ENCODE data around the gene ZNF223. TPM values are rescaled to one million over a fixed set of nuclear protein-coding genes. Genes with fewer than 3 reads are reported as not detected.

The ZNF223 gene
- total RNA-seq, 1 experiment from 2014 or later: 4.8 TPM

DNA sequence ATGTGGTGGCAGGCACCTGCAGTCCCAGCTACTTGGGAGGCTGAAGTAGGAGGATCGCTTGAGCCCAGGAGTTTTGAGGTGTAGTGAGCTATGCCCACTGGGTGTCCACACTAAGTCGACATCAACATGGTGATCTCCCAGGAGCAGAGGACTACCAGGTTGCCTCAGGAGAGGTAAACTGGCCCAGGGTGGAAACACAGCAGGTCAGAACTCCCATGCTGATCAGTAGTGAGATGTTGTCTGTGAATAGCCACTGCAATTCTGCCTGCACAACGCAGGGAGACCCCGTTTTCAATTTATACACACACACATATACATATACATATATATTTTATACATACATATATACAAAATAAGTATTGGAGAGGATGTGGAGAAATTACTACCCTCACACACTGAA lies 40.3 kb downstream of the ZNF223 start:
- H3K4me1 Mint-ChIP-seq: peaks cover 4 to 5% of the 10 kb centered on the region in 2 experiments
- peaks cover 12% of the 10 kb centered on the region for H3K23me2 ChIP-seq (ENCODE audit: insufficient read length, low read depth, low read length, poor library complexity, severe bottlenecking)
- H3K27me3 Mint-ChIP-seq (ENCODE audit: low read depth): peaks cover 5% of the 10 kb centered on the region
- H3K27ac ChIP-seq (ENCODE audit: insufficient read length, low read depth, low read length): no peak overlapping the region
- H4K20me1 ChIP-seq (ENCODE audit: control insufficient read depth, insufficient read depth, insufficient read length): no peaks in the 10 kb centered on the region
- H3K79me1 ChIP-seq (ENCODE audit: insufficient read depth, low read depth, low read length, poor library complexity, severe bottlenecking): no peaks in the 10 kb centered on the region
- no peak for DNase-seq
- H2BK15ac ChIP-seq (ENCODE audit: low read depth, low read length): no peak overlapping the region
- H3K36me3 Mint-ChIP-seq (ENCODE audit: insufficient read depth in 1 of 3, low read depth in 3 of 3): peaks cover 0 to 4% (median 3%) of the 10 kb centered on the region in 3 experiments; a peak in 3 of 7 replicates
- no peak overlapping the region for H4K91ac ChIP-seq (ENCODE audit: insufficient read length, low read depth, low read length)
- no peak overlapping the region for H2AFZ ChIP-seq (ENCODE audit: low read length)
- no peak overlapping the region for H2BK12ac ChIP-seq (ENCODE audit: insufficient read length, low read depth, low read length)
- H3K23ac ChIP-seq (ENCODE audit: insufficient read length, low read depth, low read length): no peak overlapping the region
- no peak overlapping the region for H4K8ac ChIP-seq (replicated peaks; ENCODE audit: insufficient read length, low read depth, low read length)
- no peak overlapping the region for H3T11ph ChIP-seq (ENCODE audit: low read length)
- no peaks in the 10 kb centered on the region for H3K27me3 ChIP-seq (ENCODE audit: insufficient read depth, low read length)
- no peak overlapping the region for H2BK20ac ChIP-seq (ENCODE audit: low read depth, low read length, poor library complexity, severe bottlenecking)
- no peak overlapping the region for H3K4ac ChIP-seq (ENCODE audit: low read depth, low read length)
- H3K9me3 Mint-ChIP-seq: 0 out of 5 replicates have a peak, but pooled peaks cover 0 to 3% of the 10 kb centered on the region in 2 experiments
- no peak overlapping the region for H3K56ac ChIP-seq (ENCODE audit: insufficient read length, low read depth, low read length)
- no peak overlapping the region for H3K4me2 ChIP-seq (ENCODE audit: insufficient read depth, insufficient read length, low read length)
- no peak overlapping the region for H3K9ac ChIP-seq (ENCODE audit: extremely low read depth, insufficient read length, low read length)
- TF ChIP-seq, protein P1, sequence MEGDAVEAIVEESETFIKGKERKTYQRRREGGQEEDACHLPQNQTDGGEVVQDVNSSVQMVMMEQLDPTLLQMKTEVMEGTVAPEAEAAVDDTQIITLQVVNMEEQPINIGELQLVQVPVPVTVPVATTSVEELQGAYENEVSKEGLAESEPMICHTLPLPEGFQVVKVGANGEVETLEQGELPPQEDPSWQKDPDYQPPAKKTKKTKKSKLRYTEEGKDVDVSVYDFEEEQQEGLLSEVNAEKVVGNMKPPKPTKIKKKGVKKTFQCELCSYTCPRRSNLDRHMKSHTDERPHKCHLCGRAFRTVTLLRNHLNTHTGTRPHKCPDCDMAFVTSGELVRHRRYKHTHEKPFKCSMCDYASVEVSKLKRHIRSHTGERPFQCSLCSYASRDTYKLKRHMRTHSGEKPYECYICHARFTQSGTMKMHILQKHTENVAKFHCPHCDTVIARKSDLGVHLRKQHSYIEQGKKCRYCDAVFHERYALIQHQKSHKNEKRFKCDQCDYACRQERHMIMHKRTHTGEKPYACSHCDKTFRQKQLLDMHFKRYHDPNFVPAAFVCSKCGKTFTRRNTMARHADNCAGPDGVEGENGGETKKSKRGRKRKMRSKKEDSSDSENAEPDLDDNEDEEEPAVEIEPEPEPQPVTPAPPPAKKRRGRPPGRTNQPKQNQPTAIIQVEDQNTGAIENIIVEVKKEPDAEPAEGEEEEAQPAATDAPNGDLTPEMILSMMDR (conservative IDR thresholded peaks at IDR 0.05): no peak
- WGBS (ENCODE audit: extremely low coverage, insufficient read length, low lambda C conversion rate): no CpG with 5 or more reads among the region's 4 CpGs
- H3K4me3 Mint-ChIP-seq: no peak overlapping the region
- no peak overlapping the region for H3K18ac ChIP-seq (ENCODE audit: insufficient read length, low read depth, low read length)
- no peak overlapping the region for H2BK120ac ChIP-seq (ENCODE audit: low read depth, low read length, poor library complexity, severe bottlenecking)
- H3K4me1 ChIP-seq (ENCODE audit: insufficient read depth, low read length): no peaks in the 10 kb centered on the region
- no peak overlapping the region for H3K27ac Mint-ChIP-seq
- no peaks in the 10 kb centered on the region for H3K9me3 ChIP-seq (ENCODE audit: control insufficient read depth, low read depth, low read length)
- H2BK5ac ChIP-seq (ENCODE audit: insufficient read length, low read length): no peak overlapping the region
- H2AK5ac ChIP-seq (ENCODE audit: insufficient read length, low read length): no peak overlapping the region
- no peak overlapping the region for H3K14ac ChIP-seq (ENCODE audit: insufficient read depth, low read length)
- no peak overlapping the region for H4K5ac ChIP-seq (ENCODE audit: insufficient read length, low read depth, low read length)
- no peaks in the 10 kb centered on the region for H3K79me2 ChIP-seq (ENCODE audit: insufficient read depth, low read length)

Data from H9 (cell line).